IPS-18a (cell line): ENCODE data around the gene UCHL1.

ENCODE experiments used
- H3K27ac ChIP-seq: one replicate; pipeline ENCODE4 v1.5.1; 2013; ENCODE audit warnings: low read length
- H3K27me3 ChIP-seq: one replicate; pipeline ENCODE4 v1.6.1; 2013; ENCODE audit warnings: mild to moderate bottlenecking, low read length; ENCODE audit not compliant: control insufficient read depth, insufficient read depth
- H3K36me3 ChIP-seq: one replicate; pipeline ENCODE4 v1.6.1; 2013; ENCODE audit warnings: low read depth, low read length; ENCODE audit not compliant: control insufficient read depth
- H3K4me1 ChIP-seq: one replicate; pipeline ENCODE4 v1.6.1; 2013; ENCODE audit warnings: low read depth, low read length; ENCODE audit not compliant: control insufficient read depth
- H3K4me3 ChIP-seq: one replicate; pipeline ENCODE4 v1.5.1; 2013; ENCODE audit warnings: low read length
- H3K9ac ChIP-seq: one replicate; pipeline ENCODE4 v1.6.1; 2013; ENCODE audit warnings: mild to moderate bottlenecking, low read length, moderate library complexity
- H3K9me3 ChIP-seq: one replicate; pipeline ENCODE4 v1.6.1; 2013; ENCODE audit warnings: low read depth, low read length; ENCODE audit not compliant: control insufficient read depth

UCHL1 gene

GRCh38 chr4:41256740-41257256 lies at the start of gene UCHL1:
TSS of gene UCHL1 (plus strand) at chr4:41256928. CDS start at chr4:41256977, 49 bp downstream.
- H3K4me1 ChIP-seq: peaks cover 24% of the 10 kb centered on the region
- H3K9ac ChIP-seq: peak within 1 kb of the TSS; percentile 93
- H3K4me3 ChIP-seq: peak within 1 kb of the TSS; percentile 98
- peaks cover 39% of the 10 kb centered on the region for H3K36me3 ChIP-seq
- H3K9me3 ChIP-seq: no peaks in the 10 kb centered on the region
- H3K27me3 ChIP-seq: no peaks in the 10 kb centered on the region
- H3K27ac ChIP-seq: peak within 1 kb of the TSS; percentile 87

- no peak overlapping the region for H3K9ac ChIP-seq
- H3K4me3 ChIP-seq: no peak overlapping the region
- peaks cover 7% of the 10 kb centered on the region for H3K27me3 ChIP-seq
- no peak overlapping the region for H3K27ac ChIP-seq
- no peaks in the 10 kb centered on the region for H3K9me3 ChIP-seq
- no peaks in the 10 kb centered on the region for H3K36me3 ChIP-seq
- H3K4me1 ChIP-seq: peaks cover 6% of the 10 kb centered on the region
Observed at GRCh38 chr4:41207291-41207831, 49.4 kb upstream of the UCHL1 start.

- peaks cover 9% of the 10 kb centered on the region for H3K4me1 ChIP-seq
- H3K36me3 ChIP-seq: no peaks in the 10 kb centered on the region
- H3K9ac ChIP-seq: no peak overlapping the region
- H3K27ac ChIP-seq: no peak overlapping the region
- no peak overlapping the region for H3K4me3 ChIP-seq
- no peaks in the 10 kb centered on the region for H3K9me3 ChIP-seq
- H3K27me3 ChIP-seq: peaks cover 20% of the 10 kb centered on the region
Observed at GRCh38 chr4:41209187-41209586, 47.5 kb upstream of the UCHL1 start.

GRCh38 chr4:41209901-41210300 lies 46.8 kb upstream of the UCHL1 start:
- H3K4me3 ChIP-seq: no peak overlapping the region
- peaks cover 10% of the 10 kb centered on the region for H3K4me1 ChIP-seq
- no peak overlapping the region for H3K9ac ChIP-seq
- no peaks in the 10 kb centered on the region for H3K36me3 ChIP-seq
- no peak overlapping the region for H3K27ac ChIP-seq
- peaks cover 20% of the 10 kb centered on the region for H3K27me3 ChIP-seq
- H3K9me3 ChIP-seq: no peaks in the 10 kb centered on the region

GRCh38 chr4:41211951-41212615 lies 44.6 kb upstream of the UCHL1 start:
- Histone ChIP-seq H3K4me3 (no peak overlapping the region), H3K27ac (no peak overlapping the region), H3K4me1 (peaks cover 23% of the 10 kb centered on the region)

GRCh38 chr4:41212616-41213203 lies 44.0 kb upstream of the UCHL1 start:
- H3K9ac ChIP-seq: peak overlapping the region; percentile 72
- peak overlapping the region; percentile 67 for H3K4me3 ChIP-seq
- H3K27ac ChIP-seq: no peak overlapping the region
- peaks cover 28% of the 10 kb centered on the region for H3K27me3 ChIP-seq
- peaks cover 29% of the 10 kb centered on the region for H3K4me1 ChIP-seq
- no peaks in the 10 kb centered on the region for H3K36me3 ChIP-seq
- no peaks in the 10 kb centered on the region for H3K9me3 ChIP-seq

More at GRCh38 chr4:41211951-41212615, 44.6 kb upstream of the UCHL1 start:
- Histone ChIP-seq H3K9me3 (no peaks in the 10 kb centered on the region), H3K27me3 (peaks cover 28% of the 10 kb centered on the region), H3K9ac (no peak overlapping the region), H3K36me3 (no peaks in the 10 kb centered on the region)

GRCh38 chr4:41213625-41214135 lies 43.0 kb upstream of the UCHL1 start:
- Histone ChIP-seq H3K4me1 (peaks cover 29% of the 10 kb centered on the region), H3K9ac (peak overlapping the region; percentile 72), H3K4me3 (peak overlapping the region; percentile 67), H3K27me3 (peaks cover 28% of the 10 kb centered on the region), H3K9me3 (no peaks in the 10 kb centered on the region), H3K27ac (no peak overlapping the region), H3K36me3 (no peaks in the 10 kb centered on the region)

GRCh38 chr4:41214136-41214824 lies 42.4 kb upstream of the UCHL1 start, which contains the start of gene APBB2:
TSS of gene APBB2 (minus strand) at chr4:41214542. CDS start at chr4:41033254, 181,288 bp downstream.
- Histone ChIP-seq H3K36me3 (no peaks in the 10 kb centered on the region), H3K4me1 (peaks cover 29% of the 10 kb centered on the region), H3K4me3 (peak within 1 kb of the TSS; percentile 67), H3K9me3 (no peaks in the 10 kb centered on the region), H3K27me3 (peaks cover 28% of the 10 kb centered on the region), H3K27ac (no peak within 1 kb of the TSS), H3K9ac (peak within 1 kb of the TSS; percentile 72)

- no peaks in the 10 kb centered on the region for H3K36me3 ChIP-seq
- H3K4me1 ChIP-seq: peaks cover 29% of the 10 kb centered on the region
- H3K4me3 ChIP-seq: peak overlapping the region; percentile 30
- no peak overlapping the region for H3K27ac ChIP-seq
- H3K9me3 ChIP-seq: no peaks in the 10 kb centered on the region
- peak overlapping the region; percentile 31 for H3K9ac ChIP-seq
- peaks cover 28% of the 10 kb centered on the region for H3K27me3 ChIP-seq
Observed at GRCh38 chr4:41214825-41215146, 41.9 kb upstream of the UCHL1 start.

GRCh38 chr4:41215155-41215554 lies 41.6 kb upstream of the UCHL1 start:
- peak overlapping the region; percentile 31 for H3K9ac ChIP-seq
- H3K4me3 ChIP-seq: peak overlapping the region; percentile 30
- H3K9me3 ChIP-seq: no peaks in the 10 kb centered on the region
- H3K27me3 ChIP-seq: peaks cover 28% of the 10 kb centered on the region
- peaks cover 29% of the 10 kb centered on the region for H3K4me1 ChIP-seq
- no peak overlapping the region for H3K27ac ChIP-seq
- no peaks in the 10 kb centered on the region for H3K36me3 ChIP-seq

GRCh38 chr4:41215969-41216293 lies 40.8 kb upstream of the UCHL1 start:
- H3K27me3 ChIP-seq: peaks cover 28% of the 10 kb centered on the region
- H3K4me3 ChIP-seq: peak overlapping the region; percentile 82
- peak overlapping the region; percentile 79 for H3K27ac ChIP-seq
- H3K36me3 ChIP-seq: no peaks in the 10 kb centered on the region
- peaks cover 29% of the 10 kb centered on the region for H3K4me1 ChIP-seq
- peak overlapping the region; percentile 96 for H3K9ac ChIP-seq
- no peaks in the 10 kb centered on the region for H3K9me3 ChIP-seq
